HepG2 (cell line): ENCODE measurements around the gene AHSG. TPM values are rescaled to one million over a fixed set of nuclear protein-coding genes. Genes with fewer than 3 reads are reported as not detected.

Experiments used
- BCLAF1 ChIP-seq: fragments of 450-650 bp; IDR thresholded peaks from 2 replicates; pipeline ENCODE4 v1.6.1; 2017; ENCODE audit warnings: mild to moderate bottlenecking
- BRD4 ChIP-seq: sonication (generic); formaldehyde crosslinking; IDR thresholded peaks from 2 replicates; pipeline ENCODE4 v1.4.0; 2020; ENCODE audit warnings: missing genetic modification reagents
- DR1 ChIP-seq: sonication (generic); formaldehyde crosslinking; IDR thresholded peaks from 2 replicates; pipeline ENCODE4 v1.8.0; 2021; ENCODE audit warnings: mild to moderate bottlenecking, missing genetic modification reagents, inconsistent platforms
- IKZF5 ChIP-seq: IDR thresholded peaks from 2 replicates; pipeline ENCODE4 v1.6.1; 2018; ENCODE audit warnings: missing genetic modification reagents, mild to moderate bottlenecking, missing compliant biosample characterization
- KLF16 ChIP-seq, 2 experiments: sonication (generic) in 1 of 2; formaldehyde crosslinking in 1 of 2; IDR thresholded peaks; 2 replicates each; pipeline versions ENCODE4 v1.6.1 to v1.8.0; 2016 to 2023; ENCODE audit warnings: missing genetic modification reagents in 2 of 2, missing compliant biosample characterization in 1 of 2
- PITX1 ChIP-seq: sonication (generic); formaldehyde crosslinking; IDR thresholded peaks from 2 replicates; pipeline ENCODE4 v1.5.1; 2020; ENCODE audit warnings: mild to moderate bottlenecking, missing genetic modification reagents
- PPARG ChIP-seq: conservative IDR thresholded peaks from 2 replicates; pipeline ENCODE4 v1.6.1; 2016; ENCODE audit warnings: missing biosample characterization, missing genetic modification reagents
- RERE ChIP-seq: IDR thresholded peaks from 2 replicates; pipeline ENCODE4 v1.6.1; 2016; ENCODE audit warnings: low read depth, missing genetic modification reagents, missing compliant biosample characterization
- TBX3 ChIP-seq: fragments of 450-650 bp; IDR thresholded peaks from 2 replicates; pipeline ENCODE4 v1.6.1; 2017; ENCODE audit warnings: antibody characterized with exemption, mild to moderate bottlenecking, inconsistent platforms, borderline replicate concordance
- THAP11 ChIP-seq: IDR thresholded peaks from 2 replicates; pipeline ENCODE4 v1.6.1; 2016; ENCODE audit warnings: missing biosample characterization, missing genetic modification reagents
- TOE1 ChIP-seq: sonication (generic); formaldehyde crosslinking; IDR thresholded peaks from 2 replicates; pipeline ENCODE4 v1.4.0; 2020; ENCODE audit warnings: mild to moderate bottlenecking, missing genetic modification reagents
- ZNF234 ChIP-seq: sonication (generic); formaldehyde crosslinking; conservative IDR thresholded peaks from 2 replicates; pipeline ENCODE4 v1.5.1; 2020; ENCODE audit warnings: mild to moderate bottlenecking, missing genetic modification reagents
- ZNF251 ChIP-seq: sonication (generic); formaldehyde crosslinking; IDR thresholded peaks from 2 replicates; pipeline ENCODE4 v1.9.0; 2021; ENCODE audit warnings: mild to moderate bottlenecking, missing genetic modification reagents
- ZNF331 ChIP-seq: sonication (generic); formaldehyde crosslinking; IDR thresholded peaks from 2 replicates; pipeline ENCODE4 v1.4.0; 2020; ENCODE audit warnings: missing genetic modification reagents
- ZNF564 ChIP-seq: sonication (generic); formaldehyde crosslinking; IDR thresholded peaks from 2 replicates; pipeline ENCODE4 v1.8.1; 2023; ENCODE audit warnings: mild to moderate bottlenecking, missing genetic modification reagents
- ZNF639 ChIP-seq: conservative IDR thresholded peaks from 2 replicates; pipeline ENCODE4 v1.6.1; 2018; ENCODE audit warnings: missing genetic modification reagents
- ZNF709 ChIP-seq: sonication (generic); formaldehyde crosslinking; IDR thresholded peaks from 2 replicates; pipeline ENCODE4 v1.5.0; 2020; ENCODE audit warnings: mild to moderate bottlenecking, missing genetic modification reagents
- ZNF747 ChIP-seq: sonication (generic); formaldehyde crosslinking; IDR thresholded peaks from 2 replicates; pipeline ENCODE4 v1.8.1; 2023; ENCODE audit warnings: missing genetic modification reagents, mild to moderate bottlenecking, borderline replicate concordance
- ZSCAN30 ChIP-seq: sonication (generic); formaldehyde crosslinking; IDR thresholded peaks from 2 replicates; pipeline ENCODE4 v1.5.0; 2020; ENCODE audit warnings: mild to moderate bottlenecking, missing genetic modification reagents
- polyA plus RNA-seq, 8 experiments: library from polyadenylated mRNA; depleted of rRNA in 3 of 8; stranded (reverse) in 7 of 8; unstranded in 1 of 8; fragments of >200 nt; fragmentation: Illumina TruSeq in 4 of 8; extraction: Trizol in 4 of 8; gene quantifications; 2 replicates each; pipeline versions ENCODE4 v1.2.1 to v1.2.3, GENCODE V29; 2011 to 2016; ENCODE audit warnings: low read depth in 4 of 8, missing spikeins in 1 of 8, mixed read lengths in 1 of 8; ENCODE audit not compliant: insufficient read depth in 1 of 8
- total RNA-seq, 5 experiments: library from RNA; depleted of rRNA; stranded (reverse); fragments of >200 nt; fragmentation: Illumina TruSeq; extraction: Trizol; gene quantifications; 2 replicates each; pipeline ENCODE4 v1.2.3, GENCODE V29; 2016; ENCODE audit warnings: low read depth in 1 of 5

Gene AHSG
- total and polyA plus RNA-seq, 2 of the 13 experiments (the other 11 are each of a cell fraction or from before 2014, with no cell fraction given) = 2,043 to 19,152 TPM

- TF ChIP-seq KLF16 (CRISPR knock-in tag; IDR thresholded peaks at IDR 0.05) = peak in 1 of 2 experiments; percentile 78; a peak in 2 of 4 replicates
- TF ChIP-seq BCLAF1 = no peak
- no peak for TF ChIP-seq ZNF564
- TF ChIP-seq DR1 (CRISPR knock-in tag) = peak; percentile 82
- TF ChIP-seq ZNF234 (CRISPR knock-in tag) = no peak
- peak; percentile 79; the same call in 1 of the 2 replicates for TF ChIP-seq ZNF639 (CRISPR knock-in tag)
- peak; percentile 79 for TF ChIP-seq RERE (CRISPR knock-in tag)
- peak; percentile 93 for TF ChIP-seq TOE1 (CRISPR knock-in tag)
- TF ChIP-seq ZNF251 (CRISPR knock-in tag) = no peak
- peak; percentile 79; the same call in 1 of the 2 replicates for TF ChIP-seq ZNF331 (CRISPR knock-in tag)
- peak; percentile 55 for TF ChIP-seq BRD4 (CRISPR knock-in tag)
- no peak for TF ChIP-seq ZSCAN30
- TF ChIP-seq IKZF5 (CRISPR knock-in tag) = peak; percentile 90
- TF ChIP-seq PITX1 (CRISPR knock-in tag) = peak; percentile 93
- peak; percentile 32; the same call in 1 of the 2 replicates for TF ChIP-seq TBX3
- peak; percentile 90; the same call in 1 of the 2 replicates for TF ChIP-seq ZNF747 (CRISPR knock-in tag)
- no peak for TF ChIP-seq ZNF709 (CRISPR knock-in tag)
- peak; percentile 72 for TF ChIP-seq PPARG (CRISPR knock-in tag)
- TF ChIP-seq THAP11 (CRISPR knock-in tag) = peak; percentile 65
Measured at GRCh38 chr3:186612721-186613636, at the start of gene AHSG (continued).
